GM12878 (cell line): ENCODE results near the gene NMT1. TPM values are rescaled to one million over a fixed set of nuclear protein-coding genes. Genes with fewer than 3 reads are reported as not detected.

Experiments used
- BCL11A ChIP-seq: IDR thresholded peaks from 2 replicates; pipeline ENCODE4 v1.6.1; 2011; ENCODE audit warnings: low read depth, low read length
- BRCA1 ChIP-seq: IDR thresholded peaks from 2 replicates; pipeline ENCODE4 v1.6.1; 2011; ENCODE audit warnings: low read depth, low read length, improper control_type of control experiment
- CBX3 ChIP-seq: fragments of 200-600 bp; sonication (generic); IDR thresholded peaks from 2 replicates; pipeline ENCODE4 v1.6.1; 2016; ENCODE audit warnings: low read depth, borderline replicate concordance
- E2F8 ChIP-seq: fragments of 450-650 bp; IDR thresholded peaks from 2 replicates; pipeline ENCODE4 v1.6.1; 2018; ENCODE audit warnings: mild to moderate bottlenecking, low read depth, moderate library complexity; ENCODE audit not compliant: partially characterized antibody
- ETV6 ChIP-seq, 2 experiments: fragments of 450-650 bp in 1 of 2; IDR thresholded peaks in 1 of 2; conservative IDR thresholded peaks in 1 of 2; 2 replicates each; pipeline ENCODE4 v1.6.1; 2014; ENCODE audit warnings: antibody characterized with exemption in 1 of 2, borderline replicate concordance in 1 of 2, low read depth in 1 of 2, mild to moderate bottlenecking in 1 of 2, moderate library complexity in 1 of 2
- FOS ChIP-seq: IDR thresholded peaks from 3 replicates; pipeline ENCODE4 v1.6.1; 2011; ENCODE audit warnings: borderline replicate concordance; ENCODE audit not compliant: insufficient read length; ENCODE audit errors: extremely low read depth
- GABPA ChIP-seq: IDR thresholded peaks from 2 replicates; pipeline ENCODE4 v1.6.1; 2014; ENCODE audit warnings: antibody characterized with exemption, low read depth, mild to moderate bottlenecking, inconsistent platforms
- HSF1 ChIP-seq: fragments of 150-350 bp; IDR thresholded peaks from 2 replicates; pipeline ENCODE4 v1.6.1; 2014; ENCODE audit warnings: mild to moderate bottlenecking, low read depth, low read length
- KLF5 ChIP-seq: fragments of 450-650 bp; IDR thresholded peaks from 2 replicates; pipeline ENCODE4 v1.6.1; 2014; ENCODE audit warnings: mild to moderate bottlenecking; ENCODE audit not compliant: partially characterized antibody
- MYB ChIP-seq: fragments of 150-350 bp; IDR thresholded peaks from 2 replicates; pipeline ENCODE4 v1.6.1; 2014; ENCODE audit warnings: mild to moderate bottlenecking, low read depth, low read length, borderline replicate concordance
- NFIC ChIP-seq: IDR thresholded peaks from 2 replicates; pipeline ENCODE4 v1.6.1; 2012; ENCODE audit warnings: low read depth, mild to moderate bottlenecking, inconsistent platforms, low read length, moderate library complexity
- NR2F1 ChIP-seq: fragments of 450-650 bp; conservative IDR thresholded peaks from 2 replicates; pipeline ENCODE4 v1.6.1; 2017; ENCODE audit warnings: mild to moderate bottlenecking
- PAX5 ChIP-seq: IDR thresholded peaks from 2 replicates; pipeline ENCODE4 v1.6.1; 2011; ENCODE audit warnings: low read depth, low read length, borderline replicate concordance
- PML ChIP-seq: IDR thresholded peaks from 2 replicates; pipeline ENCODE4 v1.6.1; 2012; ENCODE audit warnings: low read length, inconsistent platforms
- POLR2A ChIP-seq: IDR thresholded peaks from 2 replicates; pipeline ENCODE4 v1.6.1; 2011; ENCODE audit warnings: low read depth, mild to moderate bottlenecking, low read length
- POLR2AphosphoS5 ChIP-seq: IDR thresholded peaks from 2 replicates; pipeline ENCODE4 v1.6.1; 2011; ENCODE audit warnings: mild to moderate bottlenecking, low read length, inconsistent platforms
- RCOR1 ChIP-seq: conservative IDR thresholded peaks from 2 replicates; pipeline ENCODE4 v1.6.1; 2012; ENCODE audit warnings: low read depth, low read length, improper control_type of control experiment
- SMARCA5 ChIP-seq: fragments of 450-650 bp; IDR thresholded peaks from 2 replicates; pipeline ENCODE4 v1.6.1; 2017; ENCODE audit warnings: mild to moderate bottlenecking
- SP1 ChIP-seq: IDR thresholded peaks from one replicate; pipeline ENCODE4 v1.6.1; 2011; ENCODE audit warnings: low read depth, low read length
- SPI1 ChIP-seq: IDR thresholded peaks from 2 replicates; pipeline ENCODE4 v1.6.1; 2011; ENCODE audit warnings: low read depth, mild to moderate bottlenecking, low read length, moderate library complexity, borderline replicate concordance; ENCODE audit not compliant: insufficient read depth
- SREBF2 ChIP-seq: IDR thresholded peaks from 2 replicates; pipeline ENCODE4 v1.6.1; 2012; ENCODE audit warnings: mild to moderate bottlenecking, low read length
- STAT1 ChIP-seq: fragments of 450-650 bp; conservative IDR thresholded peaks from 2 replicates; pipeline ENCODE4 v1.6.1; 2014; ENCODE audit warnings: antibody characterized with exemption, mild to moderate bottlenecking
- TCF12 ChIP-seq: IDR thresholded peaks from 2 replicates; pipeline ENCODE4 v1.6.1; 2011; ENCODE audit warnings: low read depth, mild to moderate bottlenecking, low read length
- USF2 ChIP-seq: IDR thresholded peaks from 2 replicates; pipeline ENCODE4 v1.6.1; 2011; ENCODE audit warnings: low read depth, low read length, improper control_type of control experiment, borderline replicate concordance
- ZNF217 ChIP-seq: fragments of 450-650 bp; IDR thresholded peaks from 2 replicates; pipeline ENCODE4 v1.6.1; 2017; ENCODE audit warnings: antibody characterized with exemption, mild to moderate bottlenecking
- ZNF274 ChIP-seq: IDR thresholded peaks from one replicate; pipeline ENCODE4 v1.8.0; 2011; ENCODE audit not compliant: insufficient read length, insufficient read depth
- ZNF622 ChIP-seq: fragments of 450-650 bp; IDR thresholded peaks from 2 replicates; pipeline ENCODE4 v1.6.1; 2017; ENCODE audit warnings: mild to moderate bottlenecking, inconsistent platforms
- ZZZ3 ChIP-seq: IDR thresholded peaks from 2 replicates; pipeline ENCODE4 v1.6.1; 2011; ENCODE audit warnings: low read depth; ENCODE audit not compliant: control insufficient read depth, insufficient read length
- polyA plus RNA-seq, 11 experiments: library from polyadenylated mRNA; depleted of rRNA in 4 of 11; unstranded in 6 of 11; stranded (reverse) in 5 of 11; fragments of >200 nt; fragmentation: Nextera tagmentation in 4 of 11; fragmentation: Illumina TruSeq in 1 of 11; extraction: Ambion mirVana in 4 of 11; extraction: Trizol in 1 of 11; gene quantifications; 1 replicate in 1 of 11; 2 replicates in 10 of 11; pipeline versions ENCODE4 v1.2.1 to v1.2.3, GENCODE V29; 2011 to 2016; ENCODE audit warnings: inconsistent platforms in 2 of 11, missing spikeins in 2 of 11, low read depth in 1 of 11
- total RNA-seq, 4 experiments: library from RNA; depleted of rRNA in 3 of 4; stranded (reverse); fragments of >200 nt in 3 of 4; fragmentation: Illumina TruSeq in 1 of 4; extraction: Trizol in 1 of 4; gene quantifications; 2 replicates each; pipeline versions ENCODE4 v1.2.1 to v1.2.3, GENCODE V29; 2013 to 2021

NMT1 gene
- total and polyA plus RNA-seq, 10 of the 15 experiments (the other 5 are each of a cell fraction or from before 2014, with no cell fraction given), result 96.7 to 395 (median 222) TPM

- TF ChIP-seq HSF1 (no peak), NR2F1 (peak; percentile 21; the same call in 1 of the 2 replicates), GABPA (peak; percentile 81), ETV6 (conservative IDR thresholded peaks at IDR 0.05 in 1 of 2, IDR thresholded peaks at IDR 0.05 in 1 of 2; ENCODE audit: borderline replicate concordance in 1 of 2, low read depth in 1 of 2) (no peak), SMARCA5 (0 out of 2 replicates have a peak, but pooled peaks have one; percentile 69), PAX5 (no peak), PML (0 out of 2 replicates have a peak, but pooled peaks have one; percentile 39), STAT1 (no peak), USF2 (no peak), FOS (no peak), POLR2A (peak; percentile 77; the same call in 1 of the 2 replicates), ZNF622 (no peak), TCF12 (0 out of 2 replicates have a peak, but pooled peaks have one; percentile 4), SREBF2 (no peak), SPI1 (no peak), SP1 (peak; percentile 41), ZZZ3 (no peak), CBX3 (no peak), ZNF217 (no peak), BCL11A (no peak), BRCA1 (no peak), E2F8 (no peak), MYB (no peak), NFIC (no peak), RCOR1 (no peak), POLR2AphosphoS5 (peak; percentile 78), ZNF274 (no peak), KLF5 (peak; percentile 72)
Measured at GRCh38 chr17:45051060-45051719, 9.9 kb upstream of the NMT1 start, which contains the start of gene DCAKD (continued).
